ENCODE results near the gene SEMA4D. TPM values are rescaled to one million over a fixed set of nuclear protein-coding genes. Genes with fewer than 3 reads are reported as not detected.

SEMA4D gene
- total and polyA plus RNA-seq, 9 of the 15 experiments (the other 6 are each of a cell fraction or from before 2014, with no cell fraction given): 0.38 to 5.1 (median 1.8) TPM

- no peak for TF ChIP-seq CHAMP1 (IDR thresholded peaks at IDR 0.05)
Measured at GRCh38 chr9:89354471-89354870, 143.4 kb downstream of the SEMA4D start (continued).

GRCh38 chr9:89353989-89354388, 143.9 kb downstream of the SEMA4D start:
- no peak for FAIRE-seq
- no TSS peak for BruUV-seq (replicated peaks)
- Histone ChIP-seq H3K4me1 (replicated peaks in 1 of 2; ENCODE audit: control insufficient read depth in 2 of 2, insufficient read depth in 2 of 2, low read length in 2 of 2) (no peaks in the 10 kb centered on the region), H2AFZ (ENCODE audit: low read depth, low read length) (no peak overlapping the region), H3K27me3 (ENCODE audit: control insufficient read depth in 2 of 2, insufficient read depth in 2 of 2, low read length in 2 of 2) (no peaks in the 10 kb centered on the region), H3K4me3 (no peak overlapping the region), H3K27ac (ENCODE audit: extremely low read depth, low read depth, low read length) (no peak overlapping the region), H3K9me3 (replicated peaks; ENCODE audit: control insufficient read depth, insufficient read depth, low read depth, low read length) (no peaks in the 10 kb centered on the region), H3K4me2 (ENCODE audit: insufficient read depth, low read length) (no peak overlapping the region), H3K9ac (ENCODE audit: insufficient read depth in 1 of 2, low read depth in 2 of 2, low read length in 2 of 2) (no peak overlapping the region), H3K9me1 (ENCODE audit: control insufficient read depth, insufficient read depth, low read length) (no peaks in the 10 kb centered on the region), H4K20me1 (replicated peaks; ENCODE audit: control insufficient read depth, insufficient read depth, low read length) (no peaks in the 10 kb centered on the region), H3K36me3 (ENCODE audit: control insufficient read depth, insufficient read depth, low read length) (peaks cover 80% of the 10 kb centered on the region; the same call in 2 of the 3 replicates), H3K79me2 (ENCODE audit: control insufficient read depth, insufficient read depth, low read length) (no peaks in the 10 kb centered on the region)
- DNase-seq (ENCODE audit: extremely low read depth in 1 of 4, low spot score in 3 of 4): no peak
- intact Hi-C loops (cut with micrococcal nuclease) (no loop called here), in situ Hi-C loops (cut with MboI) (no loop called here)
- ATAC-seq: no peak
- ChIA-PET CTCF (ENCODE audit: low intra/inter-chr PET ratio) (no interaction called here), POLR2A (no interaction called here)
- 70% methylated on average over 3 of the region's 3 CpGs for WGBS (ENCODE audit: insufficient coverage, low coverage, missing lambda C conversion rate)
- TF ChIP-seq MBD2 (IDR thresholded peaks at IDR 0.05; ENCODE audit: borderline replicate concordance, low read depth): no peak
- TF ChIP-seq RBM25 (IDR thresholded peaks at IDR 0.05; ENCODE audit: low read depth, low read length, severe bottlenecking): no peak
- no peak for TF ChIP-seq NFYB (IDR thresholded peaks at IDR 0.05; ENCODE audit: extremely low read depth, insufficient read length)
- TF ChIP-seq ZNF444 (CRISPR knock-in tag; IDR thresholded peaks at IDR 0.05): no peak
- TF ChIP-seq TCF15 (CRISPR knock-in tag; IDR thresholded peaks at IDR 0.05): no peak
- TF ChIP-seq SETDB1 (IDR thresholded peaks at IDR 0.05; ENCODE audit: low read length): no peak
- no peak for TF ChIP-seq SMARCC2 (IDR thresholded peaks at IDR 0.05; ENCODE audit: low read depth)
- no peak for TF ChIP-seq POLR2G (IDR thresholded peaks at IDR 0.05; ENCODE audit: low read depth, low read length)
- TF ChIP-seq MYBL2 (IDR thresholded peaks at IDR 0.05; ENCODE audit: low read depth): no peak
- no peak for TF ChIP-seq MYBL2 (CRISPR knock-in tag; IDR thresholded peaks at IDR 0.05; ENCODE audit: borderline replicate concordance)
- TF ChIP-seq BHLHE40 (IDR thresholded peaks at IDR 0.05; ENCODE audit: low read length): no peak
- TF ChIP-seq NFIC (IDR thresholded peaks at IDR 0.05): no peak
- no peak for TF ChIP-seq MAX (CRISPR knock-in tag; IDR thresholded peaks at IDR 0.05)
- TF ChIP-seq CCAR2 (IDR thresholded peaks at IDR 0.05; ENCODE audit: low read depth, low read length): no peak
- no peak for TF ChIP-seq ZNF561 (CRISPR knock-in tag; conservative IDR thresholded peaks at IDR 0.05)

Measured in K562 (cell line).